Measurements from ENCODE around the gene PUS7L. TPM values are rescaled to one million over a fixed set of nuclear protein-coding genes. Genes with fewer than 3 reads are reported as not detected.

Gene PUS7L
- total and polyA plus RNA-seq, 2 of the 13 experiments (the other 11 are each of a cell fraction or from before 2014, with no cell fraction given), result 6.5 to 37.6 TPM

DNA sequence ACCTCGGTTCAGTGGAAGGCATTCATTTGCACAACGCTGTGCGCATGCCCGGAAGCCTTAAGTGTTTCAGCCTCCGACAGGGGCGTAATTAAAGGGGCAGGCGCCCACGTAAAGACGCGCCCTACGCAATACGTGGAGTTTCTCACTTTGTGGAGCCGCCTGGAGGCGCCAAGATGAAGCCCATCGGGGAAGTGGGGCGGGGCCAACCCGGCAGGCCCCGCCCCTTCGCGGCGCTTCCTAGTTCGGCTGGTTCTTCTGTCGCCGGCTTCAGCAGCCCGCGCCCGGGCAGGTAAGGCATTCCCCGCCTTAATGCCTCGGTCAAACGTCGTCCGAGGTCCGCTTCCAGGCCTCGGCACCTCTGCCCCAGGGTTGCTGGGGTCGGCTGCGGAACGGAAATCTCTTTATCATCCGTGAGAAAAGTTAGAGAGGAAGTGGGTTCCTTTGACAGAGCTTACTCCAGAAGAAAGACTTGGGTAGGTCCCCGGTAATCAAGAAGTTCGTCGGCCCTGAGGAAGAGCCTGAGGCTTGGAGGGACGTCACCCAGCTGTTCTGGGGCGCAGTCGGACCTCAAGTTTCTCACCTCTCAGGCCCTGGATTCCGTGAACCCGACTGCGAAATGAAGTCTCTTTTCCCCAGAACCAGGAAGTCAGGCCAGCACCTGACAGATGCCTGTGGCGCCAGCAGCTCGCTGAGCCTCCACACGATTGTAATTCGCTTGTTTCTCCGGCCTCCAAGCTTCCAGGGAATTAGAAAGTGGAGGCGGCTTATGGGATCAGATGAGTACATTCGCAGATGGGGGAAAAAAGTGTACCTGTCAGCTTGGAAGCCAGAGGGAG is at the start of gene PUS7L, which contains the start of gene IRAK4 (continued):
- TF ChIP-seq, protein P1, sequence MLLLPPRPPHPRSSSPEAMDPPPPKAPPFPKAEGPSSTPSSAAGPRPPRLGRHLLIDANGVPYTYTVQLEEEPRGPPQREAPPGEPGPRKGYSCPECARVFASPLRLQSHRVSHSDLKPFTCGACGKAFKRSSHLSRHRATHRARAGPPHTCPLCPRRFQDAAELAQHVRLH (CRISPR knock-in tag; IDR thresholded peaks at IDR 0.05; ENCODE audit: borderline replicate concordance, low read depth), result no peak
- TF ChIP-seq MXI1 (IDR thresholded peaks at IDR 0.05; ENCODE audit: borderline replicate concordance, low read depth, low read length) (peak; percentile 16; the same call in 1 of the 3 replicates), ZNF674 (CRISPR knock-in tag; IDR thresholded peaks at IDR 0.05; ENCODE audit: low read depth) (no peak), KLF15 (CRISPR knock-in tag; IDR thresholded peaks at IDR 0.05; ENCODE audit: borderline replicate concordance) (no peak), ZNF629 (CRISPR knock-in tag; conservative IDR thresholded peaks at IDR 0.05) (no peak), ZFP36L1 (CRISPR knock-in tag; IDR thresholded peaks at IDR 0.05) (no peak), MAZ (IDR thresholded peaks at IDR 0.05; ENCODE audit: borderline replicate concordance, low read depth, low read length) (no peak), MAZ (CRISPR knock-in tag; IDR thresholded peaks at IDR 0.05; ENCODE audit: low read depth) (no peak; the same call in 1 of the 2 replicates), HHEX (CRISPR knock-in tag; IDR thresholded peaks at IDR 0.05) (no peak), HIVEP1 (CRISPR knock-in tag; IDR thresholded peaks at IDR 0.05) (no peak), BCL6 (CRISPR knock-in tag; IDR thresholded peaks at IDR 0.05) (no peak), ZMYM3 (CRISPR knock-in tag; IDR thresholded peaks at IDR 0.05) (0 out of 2 replicates have a peak, but pooled peaks have one; percentile 12), MZF1 (CRISPR knock-in tag; IDR thresholded peaks at IDR 0.05; ENCODE audit: borderline replicate concordance) (no peak), SAP130 (CRISPR knock-in tag; IDR thresholded peaks at IDR 0.05; ENCODE audit: low read depth) (peak; percentile 62), ZSCAN31 (CRISPR knock-in tag; IDR thresholded peaks at IDR 0.05; ENCODE audit: low read depth) (no peak)
- TF ChIP-seq, protein P2, sequence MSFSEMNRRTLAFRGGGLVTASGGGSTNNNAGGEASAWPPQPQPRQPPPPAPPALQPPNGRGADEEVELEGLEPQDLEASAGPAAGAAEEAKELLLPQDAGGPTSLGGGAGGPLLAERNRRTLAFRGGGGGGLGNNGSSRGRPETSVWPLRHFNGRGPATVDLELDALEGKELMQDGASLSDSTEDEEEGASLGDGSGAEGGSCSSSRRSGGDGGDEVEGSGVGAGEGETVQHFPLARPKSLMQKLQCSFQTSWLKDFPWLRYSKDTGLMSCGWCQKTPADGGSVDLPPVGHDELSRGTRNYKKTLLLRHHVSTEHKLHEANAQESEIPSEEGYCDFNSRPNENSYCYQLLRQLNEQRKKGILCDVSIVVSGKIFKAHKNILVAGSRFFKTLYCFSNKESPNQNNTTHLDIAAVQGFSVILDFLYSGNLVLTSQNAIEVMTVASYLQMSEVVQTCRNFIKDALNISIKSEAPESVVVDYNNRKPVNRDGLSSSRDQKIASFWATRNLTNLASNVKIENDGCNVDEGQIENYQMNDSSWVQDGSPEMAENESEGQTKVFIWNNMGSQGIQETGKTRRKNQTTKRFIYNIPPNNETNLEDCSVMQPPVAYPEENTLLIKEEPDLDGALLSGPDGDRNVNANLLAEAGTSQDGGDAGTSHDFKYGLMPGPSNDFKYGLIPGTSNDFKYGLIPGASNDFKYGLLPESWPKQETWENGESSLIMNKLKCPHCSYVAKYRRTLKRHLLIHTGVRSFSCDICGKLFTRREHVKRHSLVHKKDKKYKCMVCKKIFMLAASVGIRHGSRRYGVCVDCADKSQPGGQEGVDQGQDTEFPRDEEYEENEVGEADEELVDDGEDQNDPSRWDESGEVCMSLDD (CRISPR knock-in tag; IDR thresholded peaks at IDR 0.05; ENCODE audit: borderline replicate concordance), result no peak; the same call in 1 of the 2 replicates
- TF ChIP-seq, protein P3, sequence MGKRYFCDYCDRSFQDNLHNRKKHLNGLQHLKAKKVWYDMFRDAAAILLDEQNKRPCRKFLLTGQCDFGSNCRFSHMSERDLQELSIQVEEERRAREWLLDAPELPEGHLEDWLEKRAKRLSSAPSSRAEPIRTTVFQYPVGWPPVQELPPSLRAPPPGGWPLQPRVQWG (CRISPR knock-in tag; IDR thresholded peaks at IDR 0.05; ENCODE audit: borderline replicate concordance, low read depth), result no peak
- TF ChIP-seq, protein P4, sequence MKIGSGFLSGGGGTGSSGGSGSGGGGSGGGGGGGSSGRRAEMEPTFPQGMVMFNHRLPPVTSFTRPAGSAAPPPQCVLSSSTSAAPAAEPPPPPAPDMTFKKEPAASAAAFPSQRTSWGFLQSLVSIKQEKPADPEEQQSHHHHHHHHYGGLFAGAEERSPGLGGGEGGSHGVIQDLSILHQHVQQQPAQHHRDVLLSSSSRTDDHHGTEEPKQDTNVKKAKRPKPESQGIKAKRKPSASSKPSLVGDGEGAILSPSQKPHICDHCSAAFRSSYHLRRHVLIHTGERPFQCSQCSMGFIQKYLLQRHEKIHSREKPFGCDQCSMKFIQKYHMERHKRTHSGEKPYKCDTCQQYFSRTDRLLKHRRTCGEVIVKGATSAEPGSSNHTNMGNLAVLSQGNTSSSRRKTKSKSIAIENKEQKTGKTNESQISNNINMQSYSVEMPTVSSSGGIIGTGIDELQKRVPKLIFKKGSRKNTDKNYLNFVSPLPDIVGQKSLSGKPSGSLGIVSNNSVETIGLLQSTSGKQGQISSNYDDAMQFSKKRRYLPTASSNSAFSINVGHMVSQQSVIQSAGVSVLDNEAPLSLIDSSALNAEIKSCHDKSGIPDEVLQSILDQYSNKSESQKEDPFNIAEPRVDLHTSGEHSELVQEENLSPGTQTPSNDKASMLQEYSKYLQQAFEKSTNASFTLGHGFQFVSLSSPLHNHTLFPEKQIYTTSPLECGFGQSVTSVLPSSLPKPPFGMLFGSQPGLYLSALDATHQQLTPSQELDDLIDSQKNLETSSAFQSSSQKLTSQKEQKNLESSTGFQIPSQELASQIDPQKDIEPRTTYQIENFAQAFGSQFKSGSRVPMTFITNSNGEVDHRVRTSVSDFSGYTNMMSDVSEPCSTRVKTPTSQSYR (CRISPR knock-in tag; IDR thresholded peaks at IDR 0.05; ENCODE audit: borderline replicate concordance), result no peak
- TF ChIP-seq, protein P5, sequence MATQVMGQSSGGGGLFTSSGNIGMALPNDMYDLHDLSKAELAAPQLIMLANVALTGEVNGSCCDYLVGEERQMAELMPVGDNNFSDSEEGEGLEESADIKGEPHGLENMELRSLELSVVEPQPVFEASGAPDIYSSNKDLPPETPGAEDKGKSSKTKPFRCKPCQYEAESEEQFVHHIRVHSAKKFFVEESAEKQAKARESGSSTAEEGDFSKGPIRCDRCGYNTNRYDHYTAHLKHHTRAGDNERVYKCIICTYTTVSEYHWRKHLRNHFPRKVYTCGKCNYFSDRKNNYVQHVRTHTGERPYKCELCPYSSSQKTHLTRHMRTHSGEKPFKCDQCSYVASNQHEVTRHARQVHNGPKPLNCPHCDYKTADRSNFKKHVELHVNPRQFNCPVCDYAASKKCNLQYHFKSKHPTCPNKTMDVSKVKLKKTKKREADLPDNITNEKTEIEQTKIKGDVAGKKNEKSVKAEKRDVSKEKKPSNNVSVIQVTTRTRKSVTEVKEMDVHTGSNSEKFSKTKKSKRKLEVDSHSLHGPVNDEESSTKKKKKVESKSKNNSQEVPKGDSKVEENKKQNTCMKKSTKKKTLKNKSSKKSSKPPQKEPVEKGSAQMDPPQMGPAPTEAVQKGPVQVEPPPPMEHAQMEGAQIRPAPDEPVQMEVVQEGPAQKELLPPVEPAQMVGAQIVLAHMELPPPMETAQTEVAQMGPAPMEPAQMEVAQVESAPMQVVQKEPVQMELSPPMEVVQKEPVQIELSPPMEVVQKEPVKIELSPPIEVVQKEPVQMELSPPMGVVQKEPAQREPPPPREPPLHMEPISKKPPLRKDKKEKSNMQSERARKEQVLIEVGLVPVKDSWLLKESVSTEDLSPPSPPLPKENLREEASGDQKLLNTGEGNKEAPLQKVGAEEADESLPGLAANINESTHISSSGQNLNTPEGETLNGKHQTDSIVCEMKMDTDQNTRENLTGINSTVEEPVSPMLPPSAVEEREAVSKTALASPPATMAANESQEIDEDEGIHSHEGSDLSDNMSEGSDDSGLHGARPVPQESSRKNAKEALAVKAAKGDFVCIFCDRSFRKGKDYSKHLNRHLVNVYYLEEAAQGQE (IDR thresholded peaks at IDR 0.05; ENCODE audit: borderline replicate concordance in 1 of 2, low read depth in 1 of 2, low read length in 2 of 2), result 0 out of 4 replicates have a peak, but pooled peaks of 1 of the 2 experiments have one; percentile 19

All from HepG2 (cell line).